HL-60 (cell line): ENCODE data around the gene KMT2A.

Experiments
- DNase-seq, 2 experiments: peaks; one replicate each; pipeline ENCODE4 v3.0.0-alpha.2; 2010 to 2020; ENCODE audit warnings: low read depth in 1 of 2, low spot score in 1 of 2
- H3K27ac ChIP-seq: fragments of 250-450 bp; sonication (Bioruptor Pico); replicated peaks from 2 replicates; pipeline ENCODE4 v1.5.1; 2020; ENCODE audit warnings: mild to moderate bottlenecking, moderate library complexity
- H3K27me3 ChIP-seq: fragments of 250-450 bp; sonication (Bioruptor Pico); 2 replicates; pipeline ENCODE4 v1.5.1; 2021; ENCODE audit warnings: mild to moderate bottlenecking, moderate library complexity; ENCODE audit not compliant: insufficient read depth, poor library complexity, severe bottlenecking
- H3K4me3 ChIP-seq: replicated peaks from 2 replicates; pipeline ENCODE4 v1.5.1; 2011; ENCODE audit warnings: mild to moderate bottlenecking, control low read depth, low read length; ENCODE audit not compliant: insufficient read depth
- GABPA ChIP-seq: IDR thresholded peaks from 2 replicates; pipeline ENCODE4 v1.6.1; 2012; ENCODE audit warnings: low read depth
- POLR2AphosphoS5 ChIP-seq: IDR thresholded peaks from 2 replicates; pipeline ENCODE4 v1.6.1; 2012; ENCODE audit warnings: low read depth
- SPI1 ChIP-seq: IDR thresholded peaks from 2 replicates; pipeline ENCODE4 v1.6.1; 2012; ENCODE audit warnings: low read depth, mild to moderate bottlenecking, borderline replicate concordance
- TF ChIP-seq, protein P1 (sequence below): IDR thresholded peaks from 2 replicates; pipeline ENCODE4 v1.6.1; 2012; ENCODE audit warnings: low read depth; ENCODE audit not compliant: insufficient replicate concordance
- TF ChIP-seq, protein P2 (sequence below): IDR thresholded peaks from one replicate; pipeline ENCODE4 v1.5.1; 2011; ENCODE audit warnings: low read length, control low read depth, inconsistent platforms; ENCODE audit not compliant: insufficient read depth

KMT2A gene

DNA sequence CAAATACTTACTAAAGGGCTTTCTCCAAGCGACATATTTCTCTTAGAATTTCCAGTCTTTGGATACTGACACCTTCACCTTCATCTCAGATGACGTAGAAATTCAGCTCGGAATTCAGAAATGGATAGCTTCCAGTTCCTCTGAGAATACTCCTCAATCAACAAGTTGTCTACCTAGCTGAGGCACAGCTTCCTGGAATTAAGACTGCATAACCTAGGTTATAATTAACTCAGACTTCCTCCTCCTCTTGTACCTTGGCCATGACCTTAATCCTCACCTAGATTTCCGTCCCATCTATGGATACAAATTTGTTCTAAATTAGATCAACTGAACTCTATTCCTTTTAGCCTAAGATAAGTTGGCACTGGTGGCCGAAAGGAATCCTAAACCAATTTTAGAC lies 17.5 kb upstream of the KMT2A start:
- H3K27me3 ChIP-seq: no peaks in the 10 kb centered on the region
- H3K27ac ChIP-seq: no peak overlapping the region
- TF ChIP-seq GABPA (no peak), POLR2AphosphoS5 (no peak), SPI1 (no peak)
- TF ChIP-seq, protein P1, sequence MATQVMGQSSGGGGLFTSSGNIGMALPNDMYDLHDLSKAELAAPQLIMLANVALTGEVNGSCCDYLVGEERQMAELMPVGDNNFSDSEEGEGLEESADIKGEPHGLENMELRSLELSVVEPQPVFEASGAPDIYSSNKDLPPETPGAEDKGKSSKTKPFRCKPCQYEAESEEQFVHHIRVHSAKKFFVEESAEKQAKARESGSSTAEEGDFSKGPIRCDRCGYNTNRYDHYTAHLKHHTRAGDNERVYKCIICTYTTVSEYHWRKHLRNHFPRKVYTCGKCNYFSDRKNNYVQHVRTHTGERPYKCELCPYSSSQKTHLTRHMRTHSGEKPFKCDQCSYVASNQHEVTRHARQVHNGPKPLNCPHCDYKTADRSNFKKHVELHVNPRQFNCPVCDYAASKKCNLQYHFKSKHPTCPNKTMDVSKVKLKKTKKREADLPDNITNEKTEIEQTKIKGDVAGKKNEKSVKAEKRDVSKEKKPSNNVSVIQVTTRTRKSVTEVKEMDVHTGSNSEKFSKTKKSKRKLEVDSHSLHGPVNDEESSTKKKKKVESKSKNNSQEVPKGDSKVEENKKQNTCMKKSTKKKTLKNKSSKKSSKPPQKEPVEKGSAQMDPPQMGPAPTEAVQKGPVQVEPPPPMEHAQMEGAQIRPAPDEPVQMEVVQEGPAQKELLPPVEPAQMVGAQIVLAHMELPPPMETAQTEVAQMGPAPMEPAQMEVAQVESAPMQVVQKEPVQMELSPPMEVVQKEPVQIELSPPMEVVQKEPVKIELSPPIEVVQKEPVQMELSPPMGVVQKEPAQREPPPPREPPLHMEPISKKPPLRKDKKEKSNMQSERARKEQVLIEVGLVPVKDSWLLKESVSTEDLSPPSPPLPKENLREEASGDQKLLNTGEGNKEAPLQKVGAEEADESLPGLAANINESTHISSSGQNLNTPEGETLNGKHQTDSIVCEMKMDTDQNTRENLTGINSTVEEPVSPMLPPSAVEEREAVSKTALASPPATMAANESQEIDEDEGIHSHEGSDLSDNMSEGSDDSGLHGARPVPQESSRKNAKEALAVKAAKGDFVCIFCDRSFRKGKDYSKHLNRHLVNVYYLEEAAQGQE: no peak
- TF ChIP-seq, protein P2, sequence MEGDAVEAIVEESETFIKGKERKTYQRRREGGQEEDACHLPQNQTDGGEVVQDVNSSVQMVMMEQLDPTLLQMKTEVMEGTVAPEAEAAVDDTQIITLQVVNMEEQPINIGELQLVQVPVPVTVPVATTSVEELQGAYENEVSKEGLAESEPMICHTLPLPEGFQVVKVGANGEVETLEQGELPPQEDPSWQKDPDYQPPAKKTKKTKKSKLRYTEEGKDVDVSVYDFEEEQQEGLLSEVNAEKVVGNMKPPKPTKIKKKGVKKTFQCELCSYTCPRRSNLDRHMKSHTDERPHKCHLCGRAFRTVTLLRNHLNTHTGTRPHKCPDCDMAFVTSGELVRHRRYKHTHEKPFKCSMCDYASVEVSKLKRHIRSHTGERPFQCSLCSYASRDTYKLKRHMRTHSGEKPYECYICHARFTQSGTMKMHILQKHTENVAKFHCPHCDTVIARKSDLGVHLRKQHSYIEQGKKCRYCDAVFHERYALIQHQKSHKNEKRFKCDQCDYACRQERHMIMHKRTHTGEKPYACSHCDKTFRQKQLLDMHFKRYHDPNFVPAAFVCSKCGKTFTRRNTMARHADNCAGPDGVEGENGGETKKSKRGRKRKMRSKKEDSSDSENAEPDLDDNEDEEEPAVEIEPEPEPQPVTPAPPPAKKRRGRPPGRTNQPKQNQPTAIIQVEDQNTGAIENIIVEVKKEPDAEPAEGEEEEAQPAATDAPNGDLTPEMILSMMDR: no peak
- H3K4me3 ChIP-seq: no peak overlapping the region
- no peak for DNase-seq

DNA sequence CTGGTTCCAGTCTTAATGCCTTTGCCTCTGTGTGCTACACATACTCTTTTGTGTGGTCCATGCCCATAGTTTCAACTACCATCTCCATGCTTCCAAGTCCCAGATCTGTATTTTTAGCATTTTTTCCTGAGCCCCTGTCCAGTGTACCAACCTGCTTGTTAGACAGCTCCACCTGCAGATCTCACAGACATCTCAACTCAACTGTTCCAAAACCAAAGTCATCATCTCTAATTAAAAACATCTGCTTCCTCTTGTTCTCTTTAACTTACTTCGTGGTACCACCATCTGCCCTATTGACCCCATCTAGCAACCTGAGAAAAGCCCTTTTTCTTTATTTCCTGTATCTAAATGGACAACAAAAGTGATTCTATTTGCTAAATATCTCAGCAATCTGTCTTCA lies 8.6 kb upstream of the KMT2A start:
- no peak for TF ChIP-seq GABPA
- no peak for TF ChIP-seq SPI1
- TF ChIP-seq, protein P1: no peak
- TF ChIP-seq, protein P2: no peak
- no peak for TF ChIP-seq POLR2AphosphoS5
- no peak for DNase-seq
- Histone ChIP-seq H3K27me3 (no peaks in the 10 kb centered on the region), H3K4me3 (no peak overlapping the region), H3K27ac (no peak overlapping the region)

DNA sequence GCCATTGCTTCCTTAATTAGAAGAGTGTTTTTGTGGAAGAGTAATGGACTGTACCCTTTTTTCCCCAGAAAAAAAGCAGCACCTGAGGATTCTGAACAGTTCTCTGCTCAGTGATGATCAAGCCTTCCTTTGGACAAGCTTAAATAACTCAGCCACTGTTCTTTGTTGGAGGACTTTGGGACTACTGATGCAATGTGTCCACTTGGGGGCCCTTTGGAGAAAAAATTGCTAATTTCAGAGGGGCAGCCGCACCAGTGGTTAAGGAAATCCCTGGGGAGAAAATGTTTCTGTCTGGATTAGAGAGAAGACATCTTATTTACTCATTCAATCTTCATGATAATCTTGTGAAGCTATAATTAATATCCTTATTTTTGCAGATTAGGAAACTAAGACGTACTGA lies 5.3 kb upstream of the KMT2A start:
- H3K4me3 ChIP-seq: no peak overlapping the region
- no peak for TF ChIP-seq SPI1
- no peak for TF ChIP-seq POLR2AphosphoS5
- TF ChIP-seq GABPA: no peak
- TF ChIP-seq, protein P1: no peak
- TF ChIP-seq, protein P2: no peak
- no peak for DNase-seq
- H3K27me3 ChIP-seq: no peaks in the 10 kb centered on the region
- no peak overlapping the region for H3K27ac ChIP-seq
